Iris pigment epithelial cell (primary cell): ENCODE data around the gene ATXN7L3.
A peak's percentile ranks its signal among the peaks of the same experiment; 100 is the strongest.
"Not testable (repeated sequence)": the region's sequence is repeated elsewhere in the genome, so short reads cannot be mapped to it uniquely, and the experiment has no call there.

ENCODE experiments used
- DNase-seq: peaks from one replicate; pipeline ENCODE4 v3.0.0-alpha.2; 2011; ENCODE audit warnings: low read depth

Gene ATXN7L3

DNA sequence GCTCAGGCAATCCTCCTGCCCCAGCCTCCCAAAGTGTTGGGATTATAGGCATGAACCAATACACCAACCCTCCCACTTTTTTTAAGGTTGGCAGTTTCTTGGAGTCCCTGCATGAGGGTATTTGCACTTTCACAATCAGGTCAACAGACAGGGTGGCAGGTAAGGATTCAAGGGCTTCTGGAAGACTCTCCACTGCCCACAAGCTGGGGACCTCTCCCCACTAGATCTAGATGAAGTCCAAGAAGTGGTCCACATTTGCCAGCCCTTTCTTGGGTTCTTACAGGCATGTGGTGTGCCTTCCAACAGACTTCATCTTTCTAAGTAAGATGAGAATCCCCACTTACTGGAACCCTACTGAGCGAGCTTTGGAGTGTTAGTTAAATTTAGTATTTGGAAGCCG lies 25.3 kb downstream of the ATXN7L3 start:
- DNase-seq: no peak

DNA sequence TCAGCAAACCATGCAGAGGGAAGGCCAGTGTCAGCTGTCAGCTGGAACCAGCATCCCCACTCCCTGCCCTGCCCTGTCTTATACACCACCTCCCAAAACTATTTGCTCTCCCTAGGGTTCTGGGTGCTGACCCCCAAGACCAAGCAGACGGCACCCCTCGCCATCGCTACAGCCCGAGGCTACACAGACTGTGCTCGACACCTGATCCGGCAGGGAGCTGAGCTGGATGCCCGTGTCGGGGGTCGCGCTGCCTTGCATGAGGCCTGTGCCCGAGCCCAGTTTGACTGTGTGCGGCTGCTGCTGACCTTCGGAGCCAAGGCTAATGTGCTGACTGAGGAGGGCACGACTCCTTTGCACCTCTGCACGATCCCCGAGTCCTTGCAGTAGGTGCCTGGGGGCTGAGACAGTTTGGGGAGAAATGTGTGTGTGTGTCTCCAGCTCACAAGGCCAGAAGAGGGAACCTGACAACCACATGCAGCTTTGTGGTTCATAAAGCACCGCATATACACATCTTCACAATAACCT lies 27.7 kb downstream of the ATXN7L3 start:
- no peak for DNase-seq

DNA sequence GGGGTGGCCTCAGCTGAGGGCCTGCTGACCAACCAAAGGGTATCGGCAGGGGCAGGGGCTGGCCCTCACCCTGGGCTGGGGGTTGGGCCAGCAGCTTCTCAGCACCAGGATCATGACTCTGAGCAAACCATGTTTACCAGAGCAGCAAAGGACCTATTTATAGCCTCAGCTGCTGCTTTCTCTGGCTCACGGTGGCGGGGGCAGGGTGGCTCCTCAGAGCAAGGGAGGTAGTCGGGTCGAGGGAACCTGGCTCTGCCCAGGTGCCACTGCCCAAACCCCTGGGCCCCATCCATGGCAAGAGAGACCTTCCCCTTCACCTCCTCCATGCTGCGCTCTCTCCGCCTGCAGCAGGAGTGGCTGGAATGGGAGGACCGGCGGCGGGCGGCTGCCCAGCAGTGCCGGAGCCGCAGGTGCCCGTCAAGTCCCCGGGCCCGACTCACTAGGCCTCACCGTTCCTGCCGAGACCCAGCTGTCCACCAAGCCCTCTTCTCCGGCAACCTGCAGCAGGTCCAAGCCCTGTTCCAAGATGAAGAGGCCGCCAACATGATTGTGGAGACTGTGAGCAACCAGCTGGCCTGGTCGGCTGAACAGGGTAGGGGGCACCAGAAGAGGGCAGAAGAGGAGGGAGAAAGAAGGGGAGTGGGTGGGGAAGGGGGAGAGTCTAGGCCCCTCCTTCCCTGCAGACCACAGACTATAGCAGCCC lies 29.0 kb downstream of the ATXN7L3 start, which contains the start of gene ASB16:
Gene ASB16 (plus strand): TSS at position 206 of the 703 bp plus-strand sequence. CDS start 86 bp downstream, at position 292.
- peak; percentile 45 for DNase-seq

DNA sequence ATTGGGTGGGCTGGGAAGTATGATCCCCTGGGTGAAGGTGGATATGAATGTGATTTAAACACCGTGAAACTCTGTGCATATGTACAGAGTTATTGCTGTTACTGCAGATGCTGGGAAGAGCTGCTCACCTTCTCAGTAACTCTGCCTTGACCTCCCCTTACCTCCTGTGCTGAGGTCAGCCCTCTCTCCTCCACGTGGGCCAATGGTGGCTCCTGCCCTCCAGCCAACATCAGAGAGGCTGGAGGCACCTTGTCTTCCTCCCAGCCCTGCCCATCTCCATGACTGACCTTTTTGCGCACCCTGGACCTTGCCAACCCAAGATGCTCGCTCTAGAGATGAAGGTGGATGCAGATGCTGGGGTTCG lies 29.6 kb downstream of the ATXN7L3 start:
- DNase-seq: no peak

DNA sequence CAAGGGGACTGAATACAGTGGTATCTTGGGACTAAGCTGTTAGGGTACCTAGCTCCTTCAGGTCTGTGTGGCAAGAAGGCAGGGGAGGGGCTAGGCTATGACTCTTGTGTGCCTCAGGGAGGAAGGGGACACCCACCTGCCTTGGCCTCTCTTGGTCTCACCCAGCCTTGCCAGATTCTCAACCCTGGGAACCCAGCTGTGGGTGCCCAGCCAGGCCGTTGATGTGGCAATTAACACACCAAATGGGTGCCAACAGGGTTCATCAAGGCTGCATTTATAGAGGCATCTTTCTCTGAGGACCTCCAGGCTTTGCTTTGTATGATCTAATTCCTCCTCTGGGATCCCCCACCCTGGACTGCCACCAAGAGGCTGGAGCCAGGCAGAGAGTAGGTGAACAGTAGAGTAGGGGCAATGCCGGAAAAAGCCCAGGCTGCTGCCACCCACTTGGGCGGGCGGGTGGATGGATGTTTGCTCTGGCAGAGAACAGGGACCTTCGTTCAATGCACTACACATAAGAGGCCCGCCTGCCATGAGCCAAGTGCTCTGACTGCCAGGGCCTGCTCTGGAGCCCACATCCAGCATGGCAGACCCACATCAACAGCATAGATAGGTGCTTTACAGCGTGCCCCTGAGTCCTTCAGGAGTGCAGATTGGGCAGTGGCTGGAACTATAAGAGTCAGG lies 32.4 kb downstream of the ATXN7L3 start:
- DNase-seq: no peak

DNA sequence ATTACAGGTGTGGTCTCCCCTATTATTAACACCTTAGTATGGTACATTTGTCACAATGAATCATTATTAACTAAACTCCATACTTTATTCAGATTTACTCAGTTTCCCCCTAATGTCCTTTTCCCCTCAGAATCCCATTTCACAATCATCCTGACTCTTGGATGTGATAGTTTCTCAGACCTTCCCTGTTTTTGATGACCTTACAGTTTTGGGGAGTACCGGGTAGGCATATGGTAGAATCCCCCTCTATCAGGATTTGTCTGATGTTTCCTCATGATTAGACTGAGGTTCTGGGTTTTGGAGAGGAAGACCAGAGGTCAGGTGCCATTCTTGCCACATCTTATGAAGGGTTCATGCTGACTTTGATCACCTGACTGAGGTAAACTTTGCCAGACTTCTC lies 35.2 kb downstream of the ATXN7L3 start:
- no peak for DNase-seq

DNA sequence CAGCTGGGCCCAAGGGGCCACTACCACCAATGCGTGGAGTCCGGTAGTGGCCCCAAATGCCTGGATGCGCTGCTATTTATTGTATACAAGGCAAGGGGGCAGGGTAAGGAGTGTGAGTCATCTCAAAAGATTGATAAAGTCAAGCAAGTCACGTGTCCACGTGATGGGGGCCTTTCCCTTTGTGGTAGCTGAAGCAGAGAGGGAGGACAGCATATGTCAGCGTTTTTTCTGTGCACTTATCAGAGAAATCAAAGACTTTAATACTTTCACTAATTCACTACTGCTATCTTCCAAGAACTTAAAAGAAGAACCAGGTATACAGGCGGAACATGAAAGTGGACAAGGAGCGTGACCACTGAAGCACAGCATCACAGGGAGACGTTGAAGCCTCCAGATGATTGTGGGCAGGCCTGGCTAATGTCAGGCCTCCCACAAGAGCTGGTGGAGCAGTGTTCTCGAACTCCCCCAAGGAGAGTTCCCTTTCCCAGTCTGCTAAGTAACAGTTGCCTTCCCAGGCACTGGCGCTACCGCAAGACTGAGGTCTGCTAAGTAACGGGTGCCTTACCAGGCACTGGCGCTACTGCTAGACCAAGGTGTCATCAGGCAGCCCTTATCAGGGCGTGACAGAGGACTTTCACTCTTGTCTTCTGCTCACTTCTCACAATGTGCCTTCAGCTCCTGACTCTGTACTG lies 40.0 kb downstream of the ATXN7L3 start:
- DNase-seq: peak; percentile 33

DNA sequence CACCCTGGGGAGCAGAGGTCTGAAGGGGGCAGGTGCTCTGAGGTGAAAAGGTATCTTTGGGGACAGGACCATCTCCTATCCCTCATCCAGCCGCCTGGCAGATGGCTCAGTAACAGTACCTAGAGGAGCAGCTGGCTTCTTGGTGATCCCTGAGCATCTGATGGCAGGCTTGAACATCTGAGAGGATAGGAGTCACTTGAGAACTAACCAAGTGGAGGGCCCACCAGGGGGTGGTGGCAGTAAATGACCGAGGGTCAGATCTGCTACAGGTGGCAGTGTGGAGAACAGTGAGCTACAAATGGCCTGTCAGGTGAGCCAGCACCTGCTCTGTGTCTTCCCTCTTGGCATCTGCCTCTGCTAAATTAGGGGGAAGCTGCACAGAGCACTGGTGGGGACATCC lies 44.2 kb downstream of the ATXN7L3 start:
- DNase-seq: no peak

DNA sequence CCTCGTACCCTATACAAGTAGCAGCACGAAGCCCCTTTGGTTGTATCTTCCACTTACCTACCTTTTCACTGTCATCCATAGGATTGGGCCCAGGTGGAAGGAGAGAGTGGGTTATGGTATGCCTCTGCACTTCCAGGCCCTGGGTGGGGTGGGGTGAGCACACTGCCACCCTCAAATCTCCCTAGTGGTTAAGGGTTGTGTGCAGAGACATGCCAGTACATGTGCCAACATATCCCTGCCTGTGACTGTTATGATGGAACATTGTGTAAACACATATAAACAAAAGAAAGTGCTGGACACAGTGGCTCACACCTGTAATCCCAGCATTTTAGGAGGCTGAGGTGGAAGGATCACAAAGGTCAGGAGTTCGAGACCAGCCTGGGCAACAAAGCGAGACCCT lies 46.8 kb downstream of the ATXN7L3 start:
- no peak for DNase-seq

DNA sequence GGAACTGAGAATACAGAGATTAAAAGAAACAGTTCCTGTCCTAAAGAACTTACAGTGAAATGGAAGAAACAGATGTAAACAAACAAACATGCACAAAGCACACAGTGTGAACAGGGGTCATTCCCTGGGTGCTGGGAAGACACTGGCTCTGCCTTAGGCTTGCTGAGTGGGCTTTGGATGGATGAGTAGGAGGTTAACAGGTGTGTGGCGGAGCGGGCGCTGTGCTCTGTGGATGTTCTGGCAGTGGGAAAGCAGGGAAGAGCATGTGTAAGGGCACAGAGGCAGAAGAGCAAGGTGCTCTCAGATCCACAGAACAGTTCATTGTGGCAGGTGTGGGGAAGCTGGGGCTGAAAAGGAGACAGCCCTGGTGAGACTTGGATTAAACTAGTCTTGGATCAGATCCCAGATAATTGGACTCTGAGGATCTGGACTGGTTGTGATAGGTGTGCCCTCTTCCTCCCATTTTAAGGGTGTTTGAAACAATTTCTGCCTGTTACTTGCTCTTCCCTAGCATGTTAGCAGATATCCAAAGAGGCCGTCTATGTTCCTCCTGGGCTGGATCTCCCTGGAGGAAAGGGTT lies 49.8 kb downstream of the ATXN7L3 start:
- DNase-seq: no peak

DNA sequence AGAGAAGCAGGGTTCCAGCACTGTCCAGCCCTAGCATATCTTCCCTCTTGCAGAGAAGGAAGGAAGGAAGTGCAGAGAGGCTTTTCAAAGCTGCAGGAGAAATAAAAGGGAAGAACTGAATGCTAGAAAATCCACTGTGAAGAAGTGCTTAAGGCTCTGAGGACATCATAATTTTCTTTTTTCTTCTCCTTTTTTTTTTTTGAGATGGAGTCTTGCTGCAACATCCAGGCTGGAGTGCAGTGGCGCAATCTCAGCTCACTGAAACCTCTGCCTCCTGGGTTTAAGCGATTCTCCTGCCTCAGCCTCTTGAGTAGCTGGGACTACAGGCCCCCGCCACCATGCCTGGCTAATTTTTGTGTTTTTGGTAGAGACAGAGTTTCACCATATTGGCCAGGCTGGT lies 50.6 kb downstream of the ATXN7L3 start:
- not testable (repeated sequence) for DNase-seq

DNA sequence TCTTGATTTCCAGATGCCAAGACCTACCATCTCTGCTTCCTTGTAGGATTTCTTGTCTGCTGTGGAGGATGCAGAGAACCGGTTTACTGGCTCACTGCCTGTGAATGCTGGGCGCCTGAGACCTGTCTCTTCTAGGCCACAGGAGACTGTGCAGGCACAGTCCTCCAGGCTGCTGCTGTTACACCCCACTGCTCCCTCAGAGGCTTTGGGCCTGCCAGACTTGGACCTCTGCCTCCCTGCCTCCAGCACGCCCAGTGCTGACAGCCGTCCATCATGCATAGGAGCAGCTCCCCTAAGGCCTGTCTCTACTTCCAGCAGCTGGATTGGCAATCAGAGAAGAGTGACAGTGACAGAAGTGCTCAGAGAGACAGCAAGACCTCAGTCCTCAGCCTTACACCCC lies 51.9 kb downstream of the ATXN7L3 start:
- no peak for DNase-seq

DNA sequence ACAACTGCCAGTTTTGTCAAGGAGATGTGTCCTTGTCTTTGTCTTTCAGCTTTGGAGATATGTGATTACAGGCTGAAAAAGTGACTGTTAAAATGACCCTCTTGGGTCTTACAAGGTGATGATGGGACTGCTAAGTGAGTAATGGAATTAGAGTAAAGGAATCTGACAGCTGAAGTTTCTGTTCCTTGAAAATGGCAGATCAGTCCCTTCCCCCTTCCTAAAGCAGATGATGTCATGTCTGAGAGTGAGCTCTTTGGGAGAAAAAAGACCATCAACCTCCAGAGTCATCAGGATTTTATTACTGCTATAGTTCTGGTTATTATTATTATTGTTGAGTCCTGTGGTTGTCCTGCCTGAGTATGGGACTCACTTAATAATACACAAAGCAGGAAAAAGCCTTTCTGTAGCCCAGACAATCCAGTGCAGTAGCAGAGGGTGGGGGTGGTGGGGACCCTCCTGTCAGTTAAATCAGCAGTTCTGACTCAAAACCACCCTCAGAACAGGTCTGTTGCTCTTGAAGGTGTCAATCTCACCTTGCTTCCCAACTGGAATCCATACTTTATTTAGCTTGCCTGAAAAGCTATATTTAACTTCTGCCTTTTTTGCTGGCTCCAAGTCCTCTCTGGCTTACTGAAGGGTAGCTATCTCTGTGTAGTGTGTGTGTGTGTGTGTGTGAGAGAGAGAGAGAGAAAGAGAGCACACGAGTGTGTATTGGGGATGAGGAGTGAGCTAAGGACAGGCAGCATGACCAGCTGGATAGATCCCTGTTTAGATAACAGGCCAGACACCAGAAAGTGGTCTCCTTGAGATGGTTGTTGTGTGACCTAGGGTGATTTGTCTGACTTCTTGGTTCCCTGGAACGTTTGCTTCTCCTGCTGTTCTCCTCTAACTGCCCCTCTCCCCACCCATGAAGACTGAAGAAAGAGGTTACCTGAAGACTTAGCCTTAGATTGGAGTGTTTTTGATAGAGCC lies 53.0 kb downstream of the ATXN7L3 start:
- DNase-seq: peak; percentile 34

DNA sequence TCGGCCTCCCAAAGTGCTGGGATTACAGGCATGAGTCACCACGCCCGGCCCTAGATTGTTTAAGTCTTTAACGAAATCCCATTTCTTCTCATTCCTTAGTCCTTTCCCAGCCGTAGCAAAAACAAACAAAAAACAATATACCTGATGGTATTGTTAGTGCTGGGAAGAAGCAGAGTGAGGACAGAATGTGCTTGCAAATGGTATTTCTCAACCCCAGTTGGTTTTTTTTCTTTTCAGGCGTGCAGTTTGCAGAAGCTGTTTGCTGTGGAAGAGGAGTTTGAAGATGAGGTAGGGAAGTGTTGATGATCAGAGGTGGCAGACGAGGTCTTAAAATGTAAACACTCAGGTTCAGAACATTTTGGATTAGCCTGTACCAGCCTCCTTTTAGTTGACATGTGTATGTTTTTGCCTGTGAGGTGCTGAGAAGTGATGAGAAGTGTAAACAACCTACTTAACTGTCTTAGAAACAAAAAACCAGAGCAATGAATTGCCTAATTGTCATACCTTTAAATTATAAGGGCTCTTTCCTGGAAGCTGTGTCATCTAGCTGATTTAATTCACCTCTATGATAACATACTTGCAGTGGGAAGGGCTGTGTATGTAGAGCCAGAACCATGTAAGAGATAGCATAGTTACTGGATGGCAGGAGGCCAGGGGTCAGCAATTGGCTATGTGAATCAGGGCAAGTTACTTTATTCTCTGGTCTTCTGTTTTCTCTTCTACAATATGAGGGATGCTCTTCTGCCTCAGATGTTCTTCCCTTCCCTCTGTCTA lies 54.5 kb downstream of the ATXN7L3 start:
- DNase-seq: peak; percentile 88

DNA sequence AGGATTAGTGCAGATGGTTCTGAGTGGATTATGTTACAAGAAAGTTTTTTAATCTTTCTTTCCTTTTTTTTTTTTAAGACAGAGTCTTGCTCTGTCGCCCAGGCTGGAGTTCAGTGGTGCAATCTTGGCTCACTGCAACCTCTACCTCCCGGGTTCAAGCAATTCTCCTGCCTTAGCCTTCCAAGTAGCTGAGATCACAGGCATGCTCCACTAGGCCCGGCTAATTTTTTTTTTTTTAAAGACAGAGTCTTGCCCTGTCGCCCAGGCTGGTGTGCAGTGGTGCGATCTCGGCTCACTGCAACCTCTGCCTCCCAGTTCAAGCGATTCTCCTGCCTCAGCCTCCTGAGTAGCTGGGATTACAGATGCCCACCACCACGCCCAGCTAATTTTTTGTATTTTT lies 55.8 kb downstream of the ATXN7L3 start:
- DNase-seq: not testable (repeated sequence)
